AG20443 (cell line): Measurements from ENCODE around the gene UBE2J2.

Source experiments
- DNase-seq: peaks from one replicate; pipeline ENCODE4 v3.0.0; 2012; ENCODE audit warnings: low spot score, mixed read lengths

UBE2J2 gene

GRCh38 chr1:1309251-1310108 is 35.8 kb upstream of the UBE2J2 start:
- no peak for DNase-seq

- DNase-seq: no peak
Measured at GRCh38 chr1:1308756-1309250, 35.1 kb upstream of the UBE2J2 start.

GRCh38 chr1:1307923-1308755 is 34.5 kb upstream of the UBE2J2 start, which contains the start of the genes ACAP3 and PUSL1:
Gene ACAP3, minus strand, starts transcription at chr1:1307930. Its CDS starts 115 bp downstream, at chr1:1307815.
Gene PUSL1, plus strand, starts transcription at chr1:1308597. Its CDS starts 47 bp downstream, at chr1:1308644.
- DNase-seq: peak; percentile 100

- DNase-seq: no peak
Measured at GRCh38 chr1:1307261-1307922, 33.7 kb upstream of the UBE2J2 start.

- no peak for DNase-seq
Measured at GRCh38 chr1:1306661-1307260, 33.1 kb upstream of the UBE2J2 start.

GRCh38 chr1:1306070-1306660 is 32.5 kb upstream of the UBE2J2 start:
- DNase-seq: no peak

GRCh38 chr1:1305300-1306069 is 31.8 kb upstream of the UBE2J2 start:
- DNase-seq: peak; percentile 81

GRCh38 chr1:1304331-1305299 is 31.0 kb upstream of the UBE2J2 start:
- DNase-seq: peak; percentile 75

GRCh38 chr1:1303736-1304135 is 30.1 kb upstream of the UBE2J2 start:
- no peak for DNase-seq

- no peak for DNase-seq
Measured at GRCh38 chr1:1302951-1303509, 29.4 kb upstream of the UBE2J2 start.

- no peak for DNase-seq
Measured at GRCh38 chr1:1302006-1302430, 28.4 kb upstream of the UBE2J2 start.

GRCh38 chr1:1300352-1300739 is 26.7 kb upstream of the UBE2J2 start:
- no peak for DNase-seq

- no peak for DNase-seq
Measured at GRCh38 chr1:1299686-1300351, 26.2 kb upstream of the UBE2J2 start.

- no peak for DNase-seq
Measured at GRCh38 chr1:1298861-1299685, 25.4 kb upstream of the UBE2J2 start.

GRCh38 chr1:1297802-1298424 is 24.3 kb upstream of the UBE2J2 start:
- no peak for DNase-seq

- DNase-seq: no peak
Measured at GRCh38 chr1:1296070-1297061, 22.7 kb upstream of the UBE2J2 start.
